Activated CD4-positive, alpha-beta T cell treated with anti-CD3 and anti-CD28 coated beads, Interleukin-2, amount 50 U/mL, for 48 hours (primary cell): ENCODE measurements around the gene ZNF212.
"Not testable (repeated sequence)": the region's sequence is repeated elsewhere in the genome, so short reads cannot be mapped to it uniquely, and the experiment has no call there.

Experiments
- DNase-seq, 2 experiments: peaks; one replicate each; pipeline ENCODE4 v3.0.0-alpha.2; 2020

Gene ZNF212

DNA sequence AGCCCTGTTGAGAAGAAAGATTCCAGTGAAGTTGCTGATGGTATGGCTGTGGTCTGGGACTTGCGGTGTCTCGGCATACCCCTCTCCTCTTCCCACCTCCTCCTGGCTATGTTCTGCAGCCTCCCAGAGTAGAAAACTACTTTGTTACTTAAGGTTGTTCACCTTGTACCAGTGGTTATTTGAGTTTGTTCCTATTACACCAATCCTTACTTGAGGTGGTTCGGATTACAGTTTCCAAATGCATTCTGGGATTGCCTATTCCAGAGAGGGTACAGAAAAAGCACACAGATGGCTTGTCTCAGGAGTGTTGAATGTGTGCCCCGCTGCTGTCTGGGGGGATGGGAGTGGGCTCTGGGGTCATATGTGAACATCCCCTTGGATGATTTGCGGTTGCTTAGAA lies 15.7 kb downstream of the ZNF212 start:
- no peak for DNase-seq

DNA sequence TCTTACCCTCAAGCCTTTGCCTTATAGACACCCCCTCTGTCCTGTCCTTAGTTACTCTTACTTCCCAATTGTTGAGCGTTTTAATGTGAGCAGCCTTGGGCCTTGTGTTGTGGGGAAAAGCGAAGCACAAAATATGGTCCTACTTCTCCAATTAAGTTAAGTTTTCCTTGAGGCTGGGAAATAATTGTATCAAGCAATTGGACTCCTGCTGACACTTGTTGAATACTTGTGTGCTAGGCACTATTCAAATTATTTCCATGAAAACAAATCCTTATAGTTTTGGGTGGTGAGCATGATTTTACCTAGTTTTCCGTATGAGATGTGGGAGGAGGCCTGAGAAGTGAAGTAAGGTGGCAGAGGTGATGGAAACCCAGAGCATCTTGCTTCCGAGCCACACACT lies 17.1 kb downstream of the ZNF212 start:
- no peak for DNase-seq

DNA sequence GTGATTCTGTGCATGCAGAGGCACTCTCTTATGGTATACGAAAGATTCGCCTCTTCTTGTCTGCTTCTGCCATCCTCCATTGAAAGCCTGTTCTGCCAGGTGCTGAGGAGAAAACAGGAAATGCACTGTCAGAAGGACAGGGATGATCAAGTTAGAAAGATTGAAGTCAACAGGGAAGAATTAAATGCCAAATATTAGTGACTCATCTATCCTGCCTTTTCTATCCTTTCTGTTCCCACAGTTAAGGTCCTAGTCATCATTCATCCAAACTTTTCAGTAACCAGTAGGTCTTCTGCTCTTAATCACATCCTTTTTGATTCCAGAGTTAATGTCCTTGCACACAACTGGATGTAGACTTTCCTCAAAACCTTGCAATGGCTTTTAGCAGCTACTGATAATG lies 17.7 kb downstream of the ZNF212 start:
- DNase-seq: no peak

DNA sequence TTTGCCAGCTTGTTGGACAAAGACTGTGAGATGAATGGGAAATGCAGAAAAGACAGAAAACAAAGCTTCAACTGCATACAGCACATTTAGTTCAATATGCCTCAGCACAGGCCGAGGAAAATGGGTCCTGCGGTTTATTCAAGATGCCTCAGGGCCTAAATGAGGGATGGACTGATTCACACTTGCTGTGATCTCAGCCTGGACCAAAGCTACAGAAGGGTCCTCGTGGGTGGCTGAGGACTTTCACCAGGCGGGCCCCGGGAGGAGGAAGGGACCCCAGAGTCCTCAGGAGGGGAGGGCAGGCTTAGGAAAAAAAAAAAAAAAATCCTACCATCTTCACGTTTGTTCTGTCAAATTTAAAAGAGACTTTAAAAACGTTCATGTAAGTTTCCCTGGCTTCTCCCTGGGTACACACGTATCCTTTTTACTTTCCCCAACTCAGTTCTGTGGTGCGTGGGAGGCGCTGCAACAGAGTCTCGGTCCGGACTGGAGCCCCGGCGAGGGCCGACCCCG lies 21.9 kb downstream of the ZNF212 start:
- DNase-seq: peak; percentile 47 to 57

DNA sequence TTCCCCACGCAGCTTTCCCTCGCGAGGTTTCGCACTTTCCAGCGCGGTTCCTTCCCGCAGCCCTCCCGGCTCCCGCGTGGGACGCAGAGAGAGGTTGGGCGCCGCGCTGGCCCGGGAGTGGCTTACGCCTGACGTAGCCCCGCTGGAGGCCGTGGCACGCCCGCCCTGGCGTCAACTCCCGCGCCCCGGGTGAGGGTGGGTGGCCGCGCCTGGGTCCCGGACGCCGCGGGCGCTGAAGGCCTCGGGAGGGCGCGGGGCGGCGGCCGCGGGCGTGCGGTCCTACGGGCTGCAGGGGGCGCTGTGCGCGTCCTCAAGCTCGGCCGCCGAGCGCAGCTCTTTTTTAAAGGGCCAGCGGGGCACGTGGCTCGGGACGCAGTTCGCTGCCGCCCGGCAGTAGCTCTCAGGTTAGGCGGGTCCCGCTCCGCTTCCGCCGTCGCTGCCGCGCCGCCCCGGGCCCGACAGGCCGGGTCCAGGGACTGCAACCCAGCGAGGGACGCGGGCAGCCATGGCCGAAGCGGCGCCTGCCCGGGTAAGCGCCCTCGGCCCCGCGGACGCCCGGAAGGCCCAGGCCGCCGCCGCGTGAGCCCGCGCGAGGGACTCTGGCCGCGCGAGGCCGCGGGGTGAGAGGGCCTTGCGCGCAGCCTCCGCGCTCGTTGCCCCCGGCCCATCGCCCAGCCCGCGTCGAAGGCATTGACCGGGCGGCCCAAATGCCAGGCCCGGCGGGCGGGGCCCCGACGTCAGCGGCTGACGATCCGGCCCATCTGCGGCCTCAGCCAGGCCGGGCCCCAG lies 22.6 kb downstream of the ZNF212 start, which contains the start of gene ZNF783:
TSS of gene ZNF783 (plus strand) at position 368 of the 789 bp plus-strand sequence. CDS start at position 506, 138 bp downstream.
- peak; percentile 82 to 85 for DNase-seq

DNA sequence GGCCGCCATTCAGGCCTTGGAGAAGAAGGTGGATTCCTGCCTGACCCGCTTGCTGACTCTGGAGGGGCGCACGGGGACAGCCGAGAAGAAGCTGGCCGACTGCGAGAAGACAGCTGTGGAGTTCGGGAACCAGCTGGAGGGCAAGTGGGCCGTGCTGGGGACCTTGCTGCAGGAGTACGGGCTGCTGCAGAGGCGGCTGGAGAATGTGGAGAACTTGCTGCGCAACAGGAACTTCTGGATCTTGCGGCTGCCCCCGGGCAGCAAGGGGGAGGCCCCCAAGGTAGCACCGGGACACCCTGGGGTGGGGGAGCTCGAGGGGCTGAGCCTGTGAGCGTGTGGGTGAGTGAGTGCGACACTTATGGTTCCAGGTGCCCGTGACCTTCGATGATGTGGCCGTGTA lies 27.0 kb downstream of the ZNF212 start:
- no peak for DNase-seq

DNA sequence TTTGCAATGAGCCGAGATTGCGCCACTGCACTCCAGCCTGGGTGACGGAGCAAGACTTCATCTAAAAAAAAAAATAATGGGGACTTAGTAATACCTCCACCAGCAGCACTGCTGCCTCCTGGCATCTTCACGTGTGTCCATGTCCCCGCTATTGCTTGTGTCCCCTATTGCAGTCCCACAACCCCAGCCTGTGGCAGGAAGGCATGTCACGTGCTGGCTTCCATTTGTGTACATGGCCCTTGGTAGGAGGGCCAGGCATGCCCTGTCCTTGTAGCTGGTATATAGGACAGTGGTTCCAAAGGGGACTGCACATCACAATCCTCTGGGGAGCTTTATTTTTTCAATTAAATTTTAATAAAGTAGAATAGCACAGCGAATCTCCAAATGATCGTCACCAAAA lies 28.3 kb downstream of the ZNF212 start:
- DNase-seq: no peak

DNA sequence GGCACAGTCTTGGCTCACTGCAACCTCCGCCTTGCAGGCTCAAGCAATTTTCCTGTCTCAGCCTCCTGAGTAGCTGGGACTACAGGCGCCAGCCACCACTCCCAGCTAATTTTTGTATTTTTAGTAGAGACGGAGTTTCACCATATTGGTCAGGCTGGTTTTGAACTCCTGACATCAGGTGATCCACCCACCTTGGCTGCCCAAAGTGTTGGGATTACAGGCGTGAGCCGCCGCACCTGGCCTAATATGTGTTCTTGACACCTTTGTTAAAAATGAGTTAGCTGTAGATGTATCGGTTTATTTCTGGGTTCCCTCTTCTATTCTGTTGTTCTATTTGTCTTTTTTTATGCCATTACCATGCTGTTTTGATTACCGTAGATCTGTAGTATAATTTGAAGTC lies 35.0 kb downstream of the ZNF212 start:
- not testable (repeated sequence) for DNase-seq

DNA sequence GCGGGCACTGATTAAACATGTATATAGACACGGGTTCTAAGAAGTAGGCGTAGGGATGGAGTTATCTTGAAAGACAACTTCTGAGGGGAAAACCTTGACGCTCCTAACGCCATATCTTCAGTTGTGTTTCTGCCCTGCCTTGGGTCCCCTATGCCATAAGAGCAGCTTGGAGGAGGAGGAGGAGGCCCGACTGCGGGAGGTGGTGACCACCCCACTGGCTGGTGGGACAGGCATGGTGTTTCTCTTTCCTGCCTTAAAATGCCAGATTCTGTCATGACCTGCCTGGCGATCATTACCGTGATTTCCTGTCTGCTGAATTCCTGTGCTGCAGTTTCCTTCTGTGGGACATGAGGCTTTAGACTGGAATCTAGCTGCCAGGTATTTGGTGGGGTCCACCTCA lies 38.4 kb downstream of the ZNF212 start:
- DNase-seq: no peak

DNA sequence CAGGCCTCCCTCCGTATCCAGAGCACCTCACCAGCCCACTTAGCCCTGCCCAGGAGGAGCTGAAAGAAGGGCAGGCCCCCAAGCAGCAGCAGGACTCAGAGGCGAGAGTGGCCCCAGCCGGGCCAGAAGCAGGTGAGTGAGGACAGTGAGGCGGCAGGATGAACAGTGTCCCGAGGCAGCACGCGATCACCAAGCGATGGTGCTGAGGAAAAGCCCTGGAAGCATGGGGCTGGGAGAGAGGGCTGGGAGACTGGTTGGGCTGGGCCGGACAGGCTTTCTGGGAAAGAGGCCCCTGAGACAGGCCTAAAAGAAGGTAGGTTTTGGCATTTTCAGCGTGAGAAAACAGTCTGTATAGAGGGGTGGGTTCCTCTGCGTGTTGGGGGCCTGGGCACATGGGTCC lies 38.9 kb downstream of the ZNF212 start:
- no peak for DNase-seq

DNA sequence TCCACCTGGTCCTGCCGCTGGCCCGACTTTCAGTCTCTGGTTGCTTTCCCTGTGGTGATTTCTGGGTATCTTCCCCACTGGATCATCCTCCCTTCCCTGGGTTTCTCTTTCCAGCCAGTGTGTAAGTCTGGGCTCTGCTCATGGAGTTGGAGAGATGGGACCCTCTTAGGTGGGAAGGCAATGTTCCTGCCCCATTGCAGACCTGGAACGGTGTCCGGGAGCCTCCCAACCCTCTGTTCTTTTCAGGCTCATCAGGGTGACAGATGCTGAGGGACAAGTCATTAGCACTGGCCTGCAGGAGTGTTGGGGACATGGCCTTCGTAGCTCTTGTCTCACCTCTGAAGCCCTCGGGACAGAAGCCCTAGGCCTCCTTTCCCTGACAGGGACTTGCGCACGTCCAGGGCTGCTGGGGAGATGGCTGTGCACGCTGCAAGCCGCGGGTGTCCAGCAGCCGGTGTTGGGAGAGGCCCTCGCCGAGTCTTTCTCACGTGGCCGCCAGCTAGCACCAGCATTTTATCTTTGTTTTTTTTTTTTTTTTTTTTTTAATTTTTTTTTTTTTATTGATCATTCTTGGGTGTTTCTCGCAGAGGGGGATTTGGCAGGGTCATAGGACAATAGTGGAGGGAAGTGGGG lies 39.8 kb downstream of the ZNF212 start:
- DNase-seq: no peak

DNA sequence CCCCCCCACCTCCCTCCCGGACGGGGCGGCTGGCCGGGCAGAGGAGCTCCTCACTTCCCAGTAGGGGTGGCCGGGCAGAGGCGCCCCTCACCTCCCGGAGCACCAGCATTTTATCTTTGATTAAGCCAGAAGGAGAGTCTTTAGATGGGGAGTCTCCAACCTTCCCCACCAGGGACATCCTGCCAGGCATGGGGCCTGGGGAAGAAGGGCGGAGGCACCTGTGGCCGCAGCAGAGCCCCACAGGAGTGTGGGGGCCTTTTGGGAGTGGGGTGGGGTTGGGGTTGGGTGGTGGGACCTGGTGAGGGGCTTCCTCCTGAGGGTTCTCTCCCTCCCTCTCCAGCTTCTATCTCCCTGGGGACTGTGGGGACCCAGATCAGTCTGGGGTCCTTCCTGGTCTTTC lies 40.7 kb downstream of the ZNF212 start:
- no peak for DNase-seq

DNA sequence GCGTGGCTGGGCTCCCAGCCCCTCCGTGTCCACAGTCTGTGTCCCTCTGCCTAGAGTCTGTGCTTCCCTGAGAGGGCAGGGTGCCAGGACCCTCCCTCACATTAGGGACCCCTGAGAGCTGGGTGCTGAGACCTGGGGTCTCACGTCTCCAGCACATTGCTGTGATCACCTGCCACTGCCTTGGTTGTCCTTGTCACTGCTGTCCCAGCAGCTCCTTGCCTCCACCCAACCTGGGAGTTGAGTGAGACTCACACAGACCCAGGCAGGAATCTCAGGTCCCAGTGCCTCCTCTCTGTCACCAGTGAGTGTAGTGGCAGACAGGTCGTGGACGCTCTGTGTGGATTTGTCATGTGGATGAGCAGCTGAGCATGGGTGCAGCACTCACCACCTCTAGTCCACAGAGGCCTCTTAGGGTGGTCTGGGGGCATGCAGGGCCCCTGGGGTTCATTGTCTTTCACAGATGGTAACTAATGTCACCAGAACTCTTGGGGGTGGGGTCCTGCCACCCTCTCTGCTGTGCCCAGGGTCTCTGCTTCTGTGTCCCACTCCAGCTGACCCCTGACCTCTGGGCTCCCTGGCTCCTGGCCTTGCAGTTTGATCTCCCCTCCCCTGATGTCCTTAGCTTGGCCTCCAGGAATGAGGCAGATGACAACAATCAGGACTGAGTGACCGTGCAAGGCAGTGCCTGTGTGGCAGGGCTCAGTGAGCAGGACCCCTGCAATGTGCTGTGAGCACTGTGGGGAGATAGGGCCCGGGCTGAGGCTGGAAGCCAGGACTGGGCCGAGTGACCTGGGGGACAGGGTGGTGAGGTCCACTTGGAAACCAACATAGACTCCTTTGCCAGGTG lies 41.4 kb downstream of the ZNF212 start:
- no peak for DNase-seq

DNA sequence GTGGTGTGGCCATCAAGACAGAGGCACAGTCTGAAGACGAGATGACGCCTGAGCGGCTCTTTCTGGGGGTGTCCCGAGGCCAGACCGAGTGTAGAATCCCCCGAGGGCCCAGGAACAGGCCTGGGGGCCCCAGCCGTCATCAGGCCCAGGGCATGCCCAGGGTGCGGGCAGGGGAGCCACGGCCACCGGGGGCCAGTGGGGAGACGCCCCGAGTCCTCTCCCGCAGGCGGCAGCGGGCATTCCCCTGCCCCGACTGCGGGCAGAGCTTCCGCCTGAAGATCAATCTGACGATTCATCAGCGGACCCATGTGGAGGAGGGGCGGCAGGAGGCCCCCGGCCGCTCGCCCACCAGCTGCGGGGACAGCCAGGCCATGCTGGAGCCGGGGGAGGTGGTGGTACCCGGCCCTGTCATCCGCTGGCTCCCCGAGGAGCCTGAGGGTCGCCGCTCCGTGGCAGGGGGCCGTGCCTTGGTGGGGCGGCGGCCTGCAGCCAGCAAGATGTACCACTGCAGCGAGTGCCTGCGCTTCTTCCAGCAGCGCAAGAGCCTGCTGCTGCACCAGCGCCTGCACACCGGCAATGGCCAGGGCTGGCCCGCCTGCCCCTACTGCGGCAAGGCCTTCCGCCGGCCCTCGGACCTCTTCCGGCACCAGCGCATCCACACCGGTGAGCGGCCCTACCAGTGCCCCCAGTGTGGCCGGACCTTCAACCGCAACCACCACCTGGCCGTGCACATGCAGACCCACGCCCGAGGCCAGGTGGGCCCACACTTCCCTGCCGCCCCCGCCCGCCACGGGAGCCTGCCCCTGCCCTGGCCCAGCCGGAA lies 42.3 kb downstream of the ZNF212 start:
- DNase-seq: no peak

DNA sequence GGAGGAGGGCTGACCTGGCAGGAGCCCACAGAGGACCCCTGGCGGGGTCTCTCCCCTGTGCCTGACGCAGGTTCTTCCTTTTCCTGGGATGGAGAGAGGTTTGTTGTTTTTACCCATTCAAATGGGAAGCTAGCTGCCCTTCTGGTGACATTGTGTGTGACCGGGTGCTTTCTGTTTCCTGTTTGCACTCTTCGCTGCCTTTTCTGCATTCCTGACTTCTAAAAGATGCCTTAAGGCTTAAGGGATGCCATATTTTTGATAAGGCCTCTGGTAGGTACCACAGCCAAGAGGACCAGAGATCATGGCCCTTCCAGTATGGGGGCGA lies 42.8 kb downstream of the ZNF212 start:
- no peak for DNase-seq

DNA sequence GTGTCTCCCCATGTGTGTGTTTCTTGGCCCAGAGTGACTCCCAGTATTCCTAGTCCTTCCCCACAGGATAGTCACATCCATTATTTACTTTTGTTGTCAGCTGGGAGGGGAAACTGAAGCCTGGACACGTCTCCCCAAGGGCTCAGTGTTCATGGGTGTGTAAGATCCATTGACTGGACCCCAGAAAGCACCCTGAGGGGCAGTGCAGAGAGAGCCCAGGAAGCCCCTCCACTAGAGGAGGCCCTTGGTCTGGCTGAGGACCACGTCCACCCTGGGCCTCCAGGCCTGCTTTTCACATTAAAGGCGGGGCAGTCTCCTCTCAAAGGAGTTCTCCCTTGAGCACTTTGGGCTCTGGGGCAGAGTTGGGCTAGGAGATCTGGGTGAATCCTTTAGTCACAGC lies 43.9 kb downstream of the ZNF212 start:
- no peak for DNase-seq

DNA sequence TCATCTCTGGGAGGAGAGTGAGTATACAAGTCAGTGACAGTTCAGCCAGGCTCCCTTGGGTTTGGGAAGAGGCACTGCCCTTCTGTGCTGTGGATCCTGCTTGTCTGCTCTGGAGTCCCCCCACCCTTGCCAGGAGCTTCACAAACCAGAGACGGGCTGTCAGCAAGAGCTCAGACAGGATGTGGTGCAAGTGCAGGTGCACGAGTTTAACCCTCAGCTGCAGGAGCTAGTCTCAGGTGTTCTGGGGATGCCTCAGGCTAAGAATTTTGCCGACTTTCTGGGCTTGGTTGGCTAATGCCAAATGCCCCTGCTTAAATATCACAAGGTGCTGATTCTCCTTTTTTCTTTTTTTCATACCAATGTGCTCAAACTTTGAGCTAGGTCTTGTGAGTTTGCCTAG lies 44.9 kb downstream of the ZNF212 start:
- DNase-seq: peak in 1 of 2 experiments; percentile 14

DNA sequence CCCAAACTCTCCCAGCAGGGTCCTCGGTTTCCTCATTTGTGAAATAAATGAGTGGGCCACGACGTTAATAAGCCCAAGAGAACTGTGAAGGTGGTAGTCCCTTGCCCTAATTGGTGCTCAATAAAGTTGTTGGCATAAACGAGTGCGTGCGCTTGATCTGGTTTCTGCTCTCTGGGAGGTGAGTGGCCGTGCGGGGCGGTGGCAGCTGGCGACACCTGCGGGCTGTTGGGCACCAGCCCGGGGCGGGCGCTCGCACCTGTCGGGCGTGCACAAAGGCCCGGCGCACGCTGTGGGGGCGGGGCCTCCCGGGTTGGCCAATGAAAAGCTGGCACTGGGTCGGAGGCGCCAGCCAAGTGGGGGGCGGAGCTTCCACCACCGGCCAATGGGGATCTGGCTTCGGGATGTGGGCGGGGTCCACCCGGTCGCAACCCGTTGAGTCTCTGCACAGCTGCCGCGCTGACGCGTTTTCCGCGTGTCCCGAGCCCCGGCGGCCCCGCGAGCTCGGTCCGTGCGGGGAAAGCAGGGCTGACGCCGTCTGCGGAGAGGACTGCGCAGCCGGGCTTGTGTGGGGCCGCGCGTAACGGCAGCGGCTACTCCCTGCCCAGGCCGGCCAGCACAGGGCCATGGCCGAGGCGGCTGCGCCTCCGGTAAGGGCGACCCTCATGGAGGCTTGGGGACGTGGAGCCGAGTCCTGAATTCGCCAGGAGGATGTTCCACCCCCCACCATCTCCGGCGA lies 45.6 kb downstream of the ZNF212 start:
- peak; percentile 99 for DNase-seq

DNA sequence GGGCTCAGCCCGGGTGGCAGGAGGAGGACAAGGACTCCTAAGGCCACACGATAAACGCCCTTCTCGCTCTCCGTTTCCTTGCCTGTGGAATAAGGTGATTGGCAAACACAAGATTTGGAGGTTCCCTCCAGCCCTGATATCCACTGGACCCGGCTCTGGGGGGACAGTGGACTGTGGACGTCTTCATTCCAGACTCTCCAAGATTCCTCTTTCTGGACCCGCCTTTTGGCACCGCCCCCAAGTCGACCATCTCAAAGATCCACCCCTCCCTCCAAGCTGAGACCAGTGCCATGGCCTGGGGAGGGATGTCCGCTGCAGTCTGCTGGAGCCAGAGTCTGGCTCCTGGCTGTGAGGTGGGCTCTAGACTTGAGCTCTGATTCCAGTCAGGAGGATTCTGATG lies 46.2 kb downstream of the ZNF212 start:
- peak in 1 of 2 experiments; percentile 12 for DNase-seq

DNA sequence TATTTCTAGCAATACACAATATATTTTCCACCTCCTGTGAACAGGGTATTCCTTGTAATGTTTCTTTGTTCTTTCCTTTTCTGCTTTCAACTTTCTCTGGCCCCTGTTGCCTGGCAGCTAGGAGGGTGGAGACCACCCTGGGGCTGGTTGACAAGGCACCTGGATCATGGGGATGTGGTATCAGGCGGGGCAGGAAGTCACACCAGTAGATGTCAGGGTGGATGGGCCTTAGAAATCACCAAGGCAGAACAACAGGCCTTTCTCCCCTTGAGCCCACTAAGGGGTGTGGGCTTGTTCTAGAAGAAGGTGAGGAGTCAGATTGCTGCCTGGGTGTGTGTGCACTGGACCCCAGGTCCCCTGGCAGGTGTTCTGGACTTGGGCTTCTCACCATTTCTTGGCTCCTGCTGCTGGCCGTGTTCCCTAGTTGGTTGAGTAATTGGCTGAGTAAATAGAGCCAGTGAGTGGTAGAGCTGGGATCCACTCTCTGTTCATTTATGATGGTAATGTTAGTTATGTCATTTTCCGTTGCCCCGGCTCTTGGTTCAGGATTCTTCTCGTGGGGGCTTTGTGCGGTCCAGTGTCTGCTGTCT lies 47.5 kb downstream of the ZNF212 start:
- no peak for DNase-seq

DNA sequence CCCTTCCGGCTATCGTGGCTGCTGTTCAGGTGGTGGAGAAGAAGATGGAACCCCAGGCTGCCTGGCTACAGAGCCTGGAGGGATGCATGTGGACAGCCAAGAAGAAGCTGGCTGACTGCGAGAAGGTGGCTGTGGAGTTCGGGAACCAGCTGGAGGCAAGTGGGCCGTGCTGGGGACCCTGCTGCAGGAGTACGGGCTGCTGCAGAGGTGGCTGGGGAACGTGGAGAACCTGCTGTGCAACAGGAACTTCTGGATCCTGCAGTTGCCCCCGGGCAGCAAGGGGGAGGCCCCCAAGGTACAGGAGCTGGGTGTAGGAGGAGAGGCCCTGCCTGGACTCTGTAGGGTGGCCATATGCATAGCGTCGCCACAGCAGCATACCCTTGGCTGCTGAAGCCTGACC lies 48.2 kb downstream of the ZNF212 start:
- no peak for DNase-seq

DNA sequence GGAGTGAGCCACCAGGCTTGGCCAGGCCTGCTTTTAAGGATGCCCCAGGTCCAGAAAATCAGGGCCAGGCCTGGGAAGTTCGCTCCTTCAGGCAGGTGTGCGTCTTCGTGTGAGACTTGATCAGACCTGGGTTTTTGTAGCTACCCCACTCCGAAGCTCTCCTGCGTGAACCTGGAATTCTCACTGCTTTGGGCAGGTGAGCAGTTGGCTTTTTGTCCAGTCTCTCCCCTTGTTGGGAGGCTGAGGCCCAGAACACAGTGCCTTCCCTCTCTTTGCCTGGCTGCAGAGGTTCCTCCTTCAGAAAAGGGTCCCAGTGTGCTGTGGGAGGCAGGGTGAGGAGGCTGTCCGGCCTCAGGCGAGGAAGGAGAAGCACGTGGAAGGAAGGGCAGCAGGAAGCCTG lies 49.8 kb downstream of the ZNF212 start:
- DNase-seq: no peak
